Measurements from ENCODE around the gene CCDC70. TPM values are rescaled to one million over a fixed set of nuclear protein-coding genes. Genes with fewer than 3 reads are reported as not detected.

The CCDC70 gene
- total RNA-seq, 3 donors from 2014 or later: not detected

Other genes with a start within 250 kb of the CCDC70 start
- gene DHRS12, start 57.8 kb upstream of the CCDC70 start, total RNA-seq: 1 to 10 TPM; 3.5 to 4.1 (median 3.6) TPM
- gene TMEM272, start 16.8 kb upstream of the CCDC70 start, total RNA-seq: under 1 TPM; 0.11 to 0.24 (median 0.18) TPM
- gene ATP7B, start 149.5 kb downstream of the CCDC70 start, total RNA-seq: under 1 TPM; 0.54 to 0.83 (median 0.61) TPM
- 10 to 100 TPM; 20.6 to 27.5 (median 26.5) TPM for gene ALG11, start 150.4 kb downstream of the CCDC70 start, total RNA-seq
- 10 to 100 TPM in 2 of 3 donors, 1 to 10 TPM in 1; 9.5 to 10.3 (median 10.0) TPM for gene UTP14C, start 162.7 kb downstream of the CCDC70 start, total RNA-seq